Measurements from ENCODE around the gene GAREM1.
"Not testable (repeated sequence)": the region's sequence is repeated elsewhere in the genome, so short reads cannot be mapped to it uniquely, and the experiment has no call there.

GAREM1 gene

GRCh38 chr18:32300914-32301313 lies 169.8 kb downstream of the GAREM1 start:
- TF ChIP-seq CTCF (conservative IDR thresholded peaks at IDR 0.05): no peak
- no peak overlapping the region for H3K27ac ChIP-seq

- TF ChIP-seq CTCF (conservative IDR thresholded peaks at IDR 0.05): no peak
- no peak overlapping the region for H3K27ac ChIP-seq
Observed at GRCh38 chr18:32299484-32299883, 171.2 kb downstream of the GAREM1 start.

GRCh38 chr18:32298171-32298667 lies 172.5 kb downstream of the GAREM1 start:
- no peak overlapping the region for H3K27ac ChIP-seq
- TF ChIP-seq CTCF (conservative IDR thresholded peaks at IDR 0.05): no peak

GRCh38 chr18:32297579-32298170 lies 173.0 kb downstream of the GAREM1 start:
- H3K27ac ChIP-seq: no peak overlapping the region
- TF ChIP-seq CTCF (conservative IDR thresholded peaks at IDR 0.05): no peak

GRCh38 chr18:32296851-32297250 lies 173.8 kb downstream of the GAREM1 start:
- no peak for TF ChIP-seq CTCF (conservative IDR thresholded peaks at IDR 0.05)

GRCh38 chr18:32295604-32296003 lies 175.1 kb downstream of the GAREM1 start:
- TF ChIP-seq CTCF (conservative IDR thresholded peaks at IDR 0.05): no peak
- no peak overlapping the region for H3K27ac ChIP-seq

More at GRCh38 chr18:32296851-32297250, 173.8 kb downstream of the GAREM1 start:
- no peak overlapping the region for H3K27ac ChIP-seq

- no peak for TF ChIP-seq CTCF (conservative IDR thresholded peaks at IDR 0.05)
- no peak overlapping the region for H3K27ac ChIP-seq
Observed at GRCh38 chr18:32293107-32293506, 177.6 kb downstream of the GAREM1 start.

GRCh38 chr18:32291623-32292022 lies 179.1 kb downstream of the GAREM1 start:
- not testable (repeated sequence) for H3K27ac ChIP-seq
